ENCODE results near the gene PODN.

DNA sequence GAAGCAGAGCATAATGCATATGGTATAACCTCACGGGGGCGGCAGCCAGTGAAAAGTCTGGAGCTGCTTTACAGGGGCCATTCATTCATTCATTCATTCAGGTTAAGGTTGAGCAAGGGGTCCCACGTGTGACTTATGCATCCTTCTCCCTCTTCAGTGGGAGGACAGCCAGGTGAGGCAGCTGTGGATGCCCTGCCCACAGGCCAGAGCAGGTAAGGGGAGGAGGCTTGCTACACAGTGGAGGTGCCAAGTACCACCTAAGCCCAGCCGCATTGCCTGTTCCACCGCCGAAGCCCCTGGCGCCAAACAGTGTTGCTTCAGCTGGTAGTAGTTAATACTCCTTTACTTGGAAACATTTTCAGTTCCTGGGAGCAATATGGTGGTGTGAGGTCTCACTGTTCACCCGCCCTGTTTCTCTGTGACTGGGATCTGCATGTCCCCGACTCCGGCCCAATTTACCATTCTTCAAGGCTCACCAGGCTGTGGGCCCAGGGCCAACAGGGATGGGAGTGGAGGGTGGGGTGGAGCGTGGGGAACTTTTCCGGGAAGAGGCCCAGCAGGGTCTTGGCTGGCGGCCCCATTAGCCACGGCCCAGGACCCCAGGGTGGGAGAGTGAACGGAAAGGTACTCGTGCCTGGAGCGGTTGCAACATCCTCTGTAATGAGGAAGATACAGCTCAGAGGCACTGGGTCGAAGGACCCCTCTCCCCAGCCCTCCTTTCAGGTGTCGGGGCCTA lies 722 bp upstream of the PODN start:
- TF ChIP-seq, protein P1, sequence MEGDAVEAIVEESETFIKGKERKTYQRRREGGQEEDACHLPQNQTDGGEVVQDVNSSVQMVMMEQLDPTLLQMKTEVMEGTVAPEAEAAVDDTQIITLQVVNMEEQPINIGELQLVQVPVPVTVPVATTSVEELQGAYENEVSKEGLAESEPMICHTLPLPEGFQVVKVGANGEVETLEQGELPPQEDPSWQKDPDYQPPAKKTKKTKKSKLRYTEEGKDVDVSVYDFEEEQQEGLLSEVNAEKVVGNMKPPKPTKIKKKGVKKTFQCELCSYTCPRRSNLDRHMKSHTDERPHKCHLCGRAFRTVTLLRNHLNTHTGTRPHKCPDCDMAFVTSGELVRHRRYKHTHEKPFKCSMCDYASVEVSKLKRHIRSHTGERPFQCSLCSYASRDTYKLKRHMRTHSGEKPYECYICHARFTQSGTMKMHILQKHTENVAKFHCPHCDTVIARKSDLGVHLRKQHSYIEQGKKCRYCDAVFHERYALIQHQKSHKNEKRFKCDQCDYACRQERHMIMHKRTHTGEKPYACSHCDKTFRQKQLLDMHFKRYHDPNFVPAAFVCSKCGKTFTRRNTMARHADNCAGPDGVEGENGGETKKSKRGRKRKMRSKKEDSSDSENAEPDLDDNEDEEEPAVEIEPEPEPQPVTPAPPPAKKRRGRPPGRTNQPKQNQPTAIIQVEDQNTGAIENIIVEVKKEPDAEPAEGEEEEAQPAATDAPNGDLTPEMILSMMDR (IDR thresholded peaks at IDR 0.05; ENCODE audit: low read length): no peak
- no peak for TF ChIP-seq EZH2 (IDR thresholded peaks at IDR 0.05; ENCODE audit: borderline replicate concordance, low read length)

Data from OCI-LY1 (cell line).